Tibial nerve (tissue), 3 donors: Measurements from ENCODE around the gene GNB3.

Source experiments
- CTCF ChIP-seq, 5 experiments: fragments of 200-600 bp in 3 of 5; fragments of 450-650 bp in 2 of 5; sonication (generic) in 3 of 5; IDR thresholded peaks; one replicate each; pipeline ENCODE4 v1.5.1; 2016 to 2019; ENCODE audit warnings: antibody characterized with exemption in 5 of 5, mild to moderate bottlenecking in 3 of 5, moderate library complexity in 2 of 5
- POLR2A ChIP-seq, 2 donors: fragments of 450-650 bp; IDR thresholded peaks; one replicate each; pipeline ENCODE4 v1.6.1; 2017; ENCODE audit warnings: antibody characterized with exemption in 2 of 2, mild to moderate bottlenecking in 2 of 2, moderate library complexity in 2 of 2

DNA sequence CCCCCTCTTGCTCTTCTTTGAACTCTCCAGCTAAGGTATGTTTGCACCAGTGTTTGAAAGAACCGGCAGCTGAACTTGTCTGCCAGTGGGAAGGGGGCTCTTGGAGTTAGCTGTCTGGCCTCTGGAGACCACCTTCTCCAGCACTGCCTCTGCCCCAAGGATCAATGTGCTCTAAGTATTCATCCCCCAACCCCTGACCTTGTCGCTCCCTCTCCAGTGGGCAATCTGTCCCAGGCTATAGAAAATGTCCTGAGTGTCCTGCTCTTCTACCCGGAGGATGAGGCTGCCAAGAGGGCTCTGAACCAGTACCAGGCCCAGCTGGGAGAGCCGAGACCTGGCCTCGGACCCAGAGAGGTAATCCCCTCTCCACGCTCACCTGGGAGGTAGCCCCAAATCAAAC lies 9.7 kb upstream of the GNB3 start:
- no peak for TF ChIP-seq CTCF (IDR thresholded peaks at IDR 0.05)
- TF ChIP-seq POLR2A (IDR thresholded peaks at IDR 0.05), result no peak
